Dermis blood vessel endothelial cell (primary cell): ENCODE measurements around the gene CASP10. TPM values are rescaled to one million over a fixed set of nuclear protein-coding genes. Genes with fewer than 3 reads are reported as not detected.
"Not testable (repeated sequence)": the region's sequence is repeated elsewhere in the genome, so short reads cannot be mapped to it uniquely, and the experiment has no call there.

Experiments used
- DNase-seq: peaks from one replicate; pipeline ENCODE4 v3.0.0; 2010
- total RNA-seq: library from RNA; depleted of rRNA; stranded (reverse); fragments of >200 nt; gene quantifications from 2 replicates; pipeline ENCODE4 v1.2.3, GENCODE V29; 2014

The CASP10 gene
- total RNA-seq, 1 donor from 2014 or later = 94.8 TPM

GRCh38 chr2:201156036-201156435, 26.9 kb upstream of the CASP10 start:
- no peak for DNase-seq

- no peak for DNase-seq
Observed at GRCh38 chr2:201156640-201157039, 26.3 kb upstream of the CASP10 start.

- no peak for DNase-seq
Observed at GRCh38 chr2:201157694-201158093, 25.2 kb upstream of the CASP10 start.

GRCh38 chr2:201158111-201158929, 24.6 kb upstream of the CASP10 start:
- DNase-seq = peak; percentile 89

- no peak for DNase-seq
Observed at GRCh38 chr2:201164166-201164565, 18.8 kb upstream of the CASP10 start.

GRCh38 chr2:201167546-201167945, 15.4 kb upstream of the CASP10 start:
- no peak for DNase-seq

GRCh38 chr2:201168496-201168895, 14.4 kb upstream of the CASP10 start:
- not testable (repeated sequence) for DNase-seq

- DNase-seq = peak; percentile 92
Observed at GRCh38 chr2:201171259-201171814, 11.6 kb upstream of the CASP10 start.

GRCh38 chr2:201172279-201172678, 10.7 kb upstream of the CASP10 start:
- no peak for DNase-seq

- DNase-seq = no peak
Observed at GRCh38 chr2:201174687-201175086, 8.3 kb upstream of the CASP10 start.

GRCh38 chr2:201176081-201176481, 6.9 kb upstream of the CASP10 start:
- DNase-seq = no peak

GRCh38 chr2:201180010-201180409, 2.9 kb upstream of the CASP10 start:
- no peak for DNase-seq

- no peak for DNase-seq
Observed at GRCh38 chr2:201183365-201183727, 405 bp downstream of the CASP10 start.

- DNase-seq = peak; percentile 37
Observed at GRCh38 chr2:201183835-201184234, 894 bp downstream of the CASP10 start.

GRCh38 chr2:201184248-201184647, 1.3 kb downstream of the CASP10 start:
- DNase-seq = not testable (repeated sequence)

GRCh38 chr2:201185863-201186262, 2.9 kb downstream of the CASP10 start:
- DNase-seq = no peak

GRCh38 chr2:201186982-201187381, 4.0 kb downstream of the CASP10 start:
- no peak for DNase-seq

- no peak for DNase-seq
Observed at GRCh38 chr2:201188449-201188848, 5.5 kb downstream of the CASP10 start.

- DNase-seq = peak; percentile 94
Observed at GRCh38 chr2:201191132-201191875, 8.4 kb downstream of the CASP10 start.

GRCh38 chr2:201194097-201194496, 11.2 kb downstream of the CASP10 start:
- DNase-seq = no peak

- no peak for DNase-seq
Observed at GRCh38 chr2:201195331-201195730, 12.4 kb downstream of the CASP10 start.

- no peak for DNase-seq
Observed at GRCh38 chr2:201196003-201196402, 13.1 kb downstream of the CASP10 start.

- no peak for DNase-seq
Observed at GRCh38 chr2:201196803-201197202, 13.9 kb downstream of the CASP10 start.

- no peak for DNase-seq
Observed at GRCh38 chr2:201197781-201198180, 14.8 kb downstream of the CASP10 start.
